Measurements from ENCODE around the gene NAA80. TPM values are rescaled to one million over a fixed set of nuclear protein-coding genes. Genes with fewer than 3 reads are reported as not detected.

The NAA80 gene
- total and polyA plus RNA-seq, 2 of the 13 experiments (the other 11 are each of a cell fraction or from before 2014, with no cell fraction given), result 3.4 to 8.7 TPM

- TF ChIP-seq SNAPC4 (CRISPR knock-in tag; IDR thresholded peaks at IDR 0.05), result no peak
- TF ChIP-seq ZNF691 (CRISPR knock-in tag; IDR thresholded peaks at IDR 0.05; ENCODE audit: borderline replicate concordance, low read depth), result 0 out of 2 replicates have a peak, but pooled peaks have one; percentile 57
- 0 out of 2 replicates have a peak, but pooled peaks have one; percentile 33 for TF ChIP-seq ZNF639 (CRISPR knock-in tag; conservative IDR thresholded peaks at IDR 0.05)
- TF ChIP-seq FOXP1 (IDR thresholded peaks at IDR 0.05), result no peak
- no peak for TF ChIP-seq FOXP1 (CRISPR knock-in tag; IDR thresholded peaks at IDR 0.05)
- no peak for TF ChIP-seq MLXIP (CRISPR knock-in tag; IDR thresholded peaks at IDR 0.05; ENCODE audit: borderline replicate concordance)
- peak; percentile 69; the same call in 1 of the 2 replicates for TF ChIP-seq ZNF235 (CRISPR knock-in tag; IDR thresholded peaks at IDR 0.05; ENCODE audit: borderline replicate concordance)
- TF ChIP-seq RFX1 (IDR thresholded peaks at IDR 0.05), result no peak; the same call in 1 of the 2 replicates
- no peak for TF ChIP-seq NPAS2 (CRISPR knock-in tag; IDR thresholded peaks at IDR 0.05; ENCODE audit: borderline replicate concordance)
- TF ChIP-seq MIXL1 (CRISPR knock-in tag; IDR thresholded peaks at IDR 0.05), result 0 out of 2 replicates have a peak, but pooled peaks have one; percentile 39
- peak; percentile 64 for TF ChIP-seq RXRA (CRISPR knock-in tag; IDR thresholded peaks at IDR 0.05)
- peak; percentile 69; the same call in 1 of the 2 replicates for TF ChIP-seq TFDP1 (CRISPR knock-in tag; IDR thresholded peaks at IDR 0.05; ENCODE audit: borderline replicate concordance)
- TF ChIP-seq NFE2 (CRISPR knock-in tag; IDR thresholded peaks at IDR 0.05), result 0 out of 2 replicates have a peak, but pooled peaks have one; percentile 32
- no peak for TF ChIP-seq RORA (CRISPR knock-in tag; IDR thresholded peaks at IDR 0.05)
- no peak for TF ChIP-seq DMTF1 (CRISPR knock-in tag; IDR thresholded peaks at IDR 0.05)
Observed at GRCh38 chr3:50327943-50328691, 28.9 kb upstream of the NAA80 start, which contains the start of gene TUSC2 (continued).
